ENCODE measurements around the gene CLASP1.
"Not testable (repeated sequence)": the region's sequence is repeated elsewhere in the genome, so short reads cannot be mapped to it uniquely, and the experiment has no call there.

CLASP1 gene

GRCh38 chr2:121498731-121499130 lies 150.5 kb downstream of the CLASP1 start:
- no peak for DNase-seq

GRCh38 chr2:121492409-121492808 lies 156.9 kb downstream of the CLASP1 start:
- no peak for DNase-seq

GRCh38 chr2:121491518-121491917 lies 157.7 kb downstream of the CLASP1 start:
- no peak for DNase-seq

- DNase-seq, result no peak
Measured at GRCh38 chr2:121490584-121491133, 158.6 kb downstream of the CLASP1 start.

GRCh38 chr2:121489911-121490583 lies 159.2 kb downstream of the CLASP1 start:
- DNase-seq, result no peak

GRCh38 chr2:121489284-121489683 lies 160.0 kb downstream of the CLASP1 start:
- DNase-seq, result no peak

- DNase-seq, result no peak
Measured at GRCh38 chr2:121486191-121486790, 163.0 kb downstream of the CLASP1 start.

- no peak for DNase-seq
Measured at GRCh38 chr2:121485039-121485438, 164.2 kb downstream of the CLASP1 start.

- DNase-seq, result no peak
Measured at GRCh38 chr2:121483846-121484245, 165.4 kb downstream of the CLASP1 start.

- DNase-seq, result no peak
Measured at GRCh38 chr2:121483021-121483420, 166.2 kb downstream of the CLASP1 start.

GRCh38 chr2:121480826-121481225 lies 168.4 kb downstream of the CLASP1 start:
- no peak for DNase-seq

GRCh38 chr2:121479882-121480522 lies 169.3 kb downstream of the CLASP1 start:
- DNase-seq, result no peak

- DNase-seq, result no peak
Measured at GRCh38 chr2:121478996-121479745, 170.1 kb downstream of the CLASP1 start.

GRCh38 chr2:121478358-121478995 lies 170.8 kb downstream of the CLASP1 start:
- DNase-seq, result not testable (repeated sequence)

- DNase-seq, result no peak
Measured at GRCh38 chr2:121476684-121477083, 172.6 kb downstream of the CLASP1 start.

GRCh38 chr2:121475811-121476571 lies 173.3 kb downstream of the CLASP1 start:
- DNase-seq, result no peak

GRCh38 chr2:121473512-121473911 lies 175.8 kb downstream of the CLASP1 start:
- no peak for DNase-seq

- no peak for DNase-seq
Measured at GRCh38 chr2:121472470-121472993, 176.7 kb downstream of the CLASP1 start.

- no peak for DNase-seq
Measured at GRCh38 chr2:121471532-121472469, 177.5 kb downstream of the CLASP1 start.

- DNase-seq, result no peak
Measured at GRCh38 chr2:121470917-121471316, 178.3 kb downstream of the CLASP1 start.

All from activated CD4-positive, alpha-beta T cell treated with anti-CD3 and anti-CD28 coated beads, Interleukin-2, Interleukin-6, amounts not matched to agents 100 ng/mL and 50 ng/mL, durations not matched to agents 16 hours and 8 hours (primary cell).